Uterus (tissue), 2 donors: ENCODE results near the gene ARID3B.

Experiments used
- POLR2A ChIP-seq, 2 donors: fragments of 450-650 bp; IDR thresholded peaks; one replicate each; pipeline ENCODE4 v1.6.1; 2016; ENCODE audit warnings: antibody characterized with exemption in 2 of 2, mild to moderate bottlenecking in 1 of 2, moderate library complexity in 1 of 2
- TF ChIP-seq, protein P1 (sequence below), 4 experiments: fragments of 200-600 bp in 2 of 4; fragments of 450-650 bp in 2 of 4; sonication (generic) in 2 of 4; IDR thresholded peaks; one replicate each; pipeline ENCODE4 v1.5.1; 2016 to 2019; ENCODE audit warnings: antibody characterized with exemption in 4 of 4, mild to moderate bottlenecking in 2 of 4, moderate library complexity in 1 of 4

GRCh38 chr15:74511583-74511982, 29.4 kb upstream of the ARID3B start:
- TF ChIP-seq, protein P1, sequence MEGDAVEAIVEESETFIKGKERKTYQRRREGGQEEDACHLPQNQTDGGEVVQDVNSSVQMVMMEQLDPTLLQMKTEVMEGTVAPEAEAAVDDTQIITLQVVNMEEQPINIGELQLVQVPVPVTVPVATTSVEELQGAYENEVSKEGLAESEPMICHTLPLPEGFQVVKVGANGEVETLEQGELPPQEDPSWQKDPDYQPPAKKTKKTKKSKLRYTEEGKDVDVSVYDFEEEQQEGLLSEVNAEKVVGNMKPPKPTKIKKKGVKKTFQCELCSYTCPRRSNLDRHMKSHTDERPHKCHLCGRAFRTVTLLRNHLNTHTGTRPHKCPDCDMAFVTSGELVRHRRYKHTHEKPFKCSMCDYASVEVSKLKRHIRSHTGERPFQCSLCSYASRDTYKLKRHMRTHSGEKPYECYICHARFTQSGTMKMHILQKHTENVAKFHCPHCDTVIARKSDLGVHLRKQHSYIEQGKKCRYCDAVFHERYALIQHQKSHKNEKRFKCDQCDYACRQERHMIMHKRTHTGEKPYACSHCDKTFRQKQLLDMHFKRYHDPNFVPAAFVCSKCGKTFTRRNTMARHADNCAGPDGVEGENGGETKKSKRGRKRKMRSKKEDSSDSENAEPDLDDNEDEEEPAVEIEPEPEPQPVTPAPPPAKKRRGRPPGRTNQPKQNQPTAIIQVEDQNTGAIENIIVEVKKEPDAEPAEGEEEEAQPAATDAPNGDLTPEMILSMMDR (IDR thresholded peaks at IDR 0.05) = no peak
- no peak for TF ChIP-seq POLR2A (IDR thresholded peaks at IDR 0.05)
